WTC11 (cell line): ENCODE data around the gene RGS19. TPM values are rescaled to one million over a fixed set of nuclear protein-coding genes. Genes with fewer than 3 reads are reported as not detected.

Source experiments
- ATAC-seq: fragments of 200-7000 bp; cut with Tn5 transposase; 2 replicates; pipeline ENCODE4 v1.10.0; 2021; ENCODE audit warnings: mild to moderate bottlenecking, moderate library complexity
- CTCF ChIA-PET: fragments of 300-600 bp; sonication (Branson Sonifier 250); formaldehyde crosslinking; loops from one replicate; lab custom pipeline; 2021; ENCODE audit warnings: antibody characterized with exemption; lab: Charles Lee
- POLR2A ChIA-PET: fragments of 350-600 bp; sonication (Branson Sonifier 250); formaldehyde crosslinking; loops from one replicate; lab custom pipeline; 2021; ENCODE audit warnings: antibody characterized with exemption; lab: Charles Lee
- DNase-seq: peaks from one replicate; pipeline ENCODE4 v3.0.0; 2021; ENCODE audit warnings: low spot score
- H3K27ac Mint-ChIP-seq: 2 replicates; pipeline ENCODE4 v1.8.0; 2021; ENCODE audit warnings: mixed read lengths
- H3K27me3 Mint-ChIP-seq: 2 replicates; pipeline ENCODE4 v1.8.0; 2021; ENCODE audit warnings: low read depth, mild to moderate bottlenecking, moderate library complexity, mixed read lengths
- H3K36me3 Mint-ChIP-seq: 2 replicates; pipeline ENCODE4 v1.8.0; 2021; ENCODE audit warnings: mixed read lengths
- H3K4me1 Mint-ChIP-seq: 2 replicates; pipeline ENCODE4 v1.8.0; 2022; ENCODE audit warnings: mixed read lengths
- H3K4me3 Mint-ChIP-seq: 2 replicates; pipeline ENCODE4 v1.8.0; 2021; ENCODE audit warnings: mild to moderate bottlenecking, moderate library complexity, mixed read lengths
- H3K9me3 Mint-ChIP-seq: 2 replicates; pipeline ENCODE4 v1.8.0; 2021; ENCODE audit warnings: mixed read lengths
- AR ChIP-seq: fragments of 250-450 bp; sonication (Bioruptor Pico); IDR thresholded peaks from 2 replicates; pipeline ENCODE4 v1.9.0; 2021; ENCODE audit warnings: mild to moderate bottlenecking
- CBFB ChIP-seq: sonication (generic); formaldehyde crosslinking; IDR thresholded peaks from 2 replicates; pipeline ENCODE4 v1.8.1; 2022; ENCODE audit warnings: mild to moderate bottlenecking, low read depth, missing genetic modification reagents
- CREM ChIP-seq: sonication (generic); formaldehyde crosslinking; IDR thresholded peaks from 2 replicates; pipeline ENCODE4 v1.8.1; 2022; ENCODE audit warnings: mild to moderate bottlenecking, missing genetic modification reagents, moderate library complexity
- ETV6 ChIP-seq: sonication (generic); formaldehyde crosslinking; IDR thresholded peaks from 2 replicates; pipeline ENCODE4 v1.8.1; 2022; ENCODE audit warnings: mild to moderate bottlenecking, missing genetic modification reagents
- IRF2 ChIP-seq: sonication (generic); formaldehyde crosslinking; IDR thresholded peaks from 2 replicates; pipeline ENCODE4 v1.8.0; 2022; ENCODE audit warnings: low read depth, missing genetic modification reagents, borderline replicate concordance
- JUN ChIP-seq: sonication (generic); formaldehyde crosslinking; IDR thresholded peaks from 2 replicates; pipeline ENCODE4 v1.8.0; 2023; ENCODE audit warnings: mild to moderate bottlenecking, missing genetic modification reagents
- NR1H2 ChIP-seq: sonication (generic); formaldehyde crosslinking; IDR thresholded peaks from 2 replicates; pipeline ENCODE4 v1.9.0; 2021; ENCODE audit warnings: mild to moderate bottlenecking, moderate library complexity, missing genetic modification reagents
- NR3C1 ChIP-seq: sonication (generic); formaldehyde crosslinking; conservative IDR thresholded peaks from 2 replicates; pipeline ENCODE4 v1.8.1; 2023; ENCODE audit warnings: low read depth, mild to moderate bottlenecking, missing genetic modification reagents
- SMAD3 ChIP-seq: sonication (generic); formaldehyde crosslinking; IDR thresholded peaks from 2 replicates; pipeline ENCODE4 v1.8.0; 2022; ENCODE audit warnings: missing genetic modification reagents, mild to moderate bottlenecking, borderline replicate concordance
- USF2 ChIP-seq: sonication (generic); formaldehyde crosslinking; IDR thresholded peaks from 2 replicates; pipeline ENCODE4 v1.8.1; 2023; ENCODE audit warnings: mild to moderate bottlenecking, missing genetic modification reagents, moderate library complexity
- ZBTB21 ChIP-seq: sonication (generic); formaldehyde crosslinking; IDR thresholded peaks from 2 replicates; pipeline ENCODE4 v1.8.1; 2023; ENCODE audit warnings: mild to moderate bottlenecking, missing genetic modification reagents, borderline replicate concordance
- ZNF121 ChIP-seq: sonication (generic); formaldehyde crosslinking; IDR thresholded peaks from 2 replicates; pipeline ENCODE4 v1.8.0; 2023; ENCODE audit warnings: missing genetic modification reagents
- ZNF219 ChIP-seq: sonication (generic); formaldehyde crosslinking; IDR thresholded peaks from 2 replicates; pipeline ENCODE4 v1.8.0; 2023; ENCODE audit warnings: missing genetic modification reagents, mild to moderate bottlenecking, borderline replicate concordance
- ZNF423 ChIP-seq: fragments of 250-450 bp; sonication (Bioruptor Pico); IDR thresholded peaks from 2 replicates; pipeline ENCODE4 v2.1.2; 2022; ENCODE audit warnings: mild to moderate bottlenecking, moderate library complexity
- ZNF425 ChIP-seq: fragments of 250-450 bp; sonication (Bioruptor Pico); conservative IDR thresholded peaks from 2 replicates; pipeline ENCODE4 v1.9.0; 2021; ENCODE audit warnings: mild to moderate bottlenecking
- total RNA-seq: library from RNA; stranded (reverse); gene quantifications from 3 replicates; pipeline ENCODE4 v1.2.3, GENCODE V29; 2021
- TF ChIP-seq, protein P1 (sequence below): sonication (generic); formaldehyde crosslinking; IDR thresholded peaks from 2 replicates; pipeline ENCODE4 v1.8.1; 2023; ENCODE audit warnings: mild to moderate bottlenecking, missing genetic modification reagents
- TF ChIP-seq, protein P2 (sequence below): sonication (generic); formaldehyde crosslinking; IDR thresholded peaks from 2 replicates; pipeline ENCODE4 v1.8.0; 2023; ENCODE audit warnings: missing genetic modification reagents, mild to moderate bottlenecking, borderline replicate concordance
- TF ChIP-seq, protein P3 (sequence below): fragments of 250-450 bp; sonication (Bioruptor Pico); IDR thresholded peaks from 2 replicates; pipeline ENCODE4 v1.9.0; 2021; ENCODE audit warnings: mild to moderate bottlenecking, borderline replicate concordance

The RGS19 gene
- total RNA-seq, 1 experiment from 2014 or later, result 13.8 TPM

DNA sequence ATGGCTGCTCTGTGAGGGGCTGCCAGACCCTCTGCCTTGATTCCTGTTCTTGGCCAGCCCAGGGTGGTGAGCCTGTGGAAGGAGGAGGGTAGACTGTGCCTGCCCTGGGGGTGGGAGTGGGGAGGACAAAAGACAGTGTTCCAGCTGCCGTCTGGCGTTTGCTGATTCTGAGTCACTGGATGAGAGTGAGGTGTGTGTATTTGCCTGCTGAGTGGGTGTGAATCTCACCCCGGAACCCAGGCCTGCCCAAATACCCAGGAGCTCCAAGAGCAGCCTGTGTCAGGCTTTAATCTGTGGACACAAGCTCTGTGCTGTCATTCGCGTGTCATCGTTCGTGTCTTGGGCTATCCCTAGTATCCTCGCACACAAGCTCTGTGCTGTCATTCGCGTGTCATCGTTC lies 7.5 kb upstream of the RGS19 start:
- Mint-ChIP-seq H3K9me3 (0 out of 2 replicates have a peak, but pooled peaks cover 3% of the 10 kb centered on the region), H3K27me3 (peaks cover 43% of the 10 kb centered on the region), H3K27ac (no peak overlapping the region), H3K36me3 (no peaks in the 10 kb centered on the region), H3K4me1 (peaks cover 17% of the 10 kb centered on the region), H3K4me3 (no peak overlapping the region)
- CTCF ChIA-PET, result interaction anchor here (2.3 to 5.6 kb wide), 2 partner anchors 14 to 34 kb away, joined by 8 to 77 read pairs; no protein-coding TSS in a partner anchor
- TF ChIP-seq, protein P1, sequence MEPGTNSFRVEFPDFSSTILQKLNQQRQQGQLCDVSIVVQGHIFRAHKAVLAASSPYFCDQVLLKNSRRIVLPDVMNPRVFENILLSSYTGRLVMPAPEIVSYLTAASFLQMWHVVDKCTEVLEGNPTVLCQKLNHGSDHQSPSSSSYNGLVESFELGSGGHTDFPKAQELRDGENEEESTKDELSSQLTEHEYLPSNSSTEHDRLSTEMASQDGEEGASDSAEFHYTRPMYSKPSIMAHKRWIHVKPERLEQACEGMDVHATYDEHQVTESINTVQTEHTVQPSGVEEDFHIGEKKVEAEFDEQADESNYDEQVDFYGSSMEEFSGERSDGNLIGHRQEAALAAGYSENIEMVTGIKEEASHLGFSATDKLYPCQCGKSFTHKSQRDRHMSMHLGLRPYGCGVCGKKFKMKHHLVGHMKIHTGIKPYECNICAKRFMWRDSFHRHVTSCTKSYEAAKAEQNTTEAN (CRISPR knock-in tag), result no peak
- TF ChIP-seq CBFB (CRISPR knock-in tag), result no peak
- TF ChIP-seq NR1H2, result no peak
- TF ChIP-seq ZNF425 (CRISPR knock-in tag), result no peak
- TF ChIP-seq AR (CRISPR knock-in tag), result no peak
- TF ChIP-seq, protein P2, sequence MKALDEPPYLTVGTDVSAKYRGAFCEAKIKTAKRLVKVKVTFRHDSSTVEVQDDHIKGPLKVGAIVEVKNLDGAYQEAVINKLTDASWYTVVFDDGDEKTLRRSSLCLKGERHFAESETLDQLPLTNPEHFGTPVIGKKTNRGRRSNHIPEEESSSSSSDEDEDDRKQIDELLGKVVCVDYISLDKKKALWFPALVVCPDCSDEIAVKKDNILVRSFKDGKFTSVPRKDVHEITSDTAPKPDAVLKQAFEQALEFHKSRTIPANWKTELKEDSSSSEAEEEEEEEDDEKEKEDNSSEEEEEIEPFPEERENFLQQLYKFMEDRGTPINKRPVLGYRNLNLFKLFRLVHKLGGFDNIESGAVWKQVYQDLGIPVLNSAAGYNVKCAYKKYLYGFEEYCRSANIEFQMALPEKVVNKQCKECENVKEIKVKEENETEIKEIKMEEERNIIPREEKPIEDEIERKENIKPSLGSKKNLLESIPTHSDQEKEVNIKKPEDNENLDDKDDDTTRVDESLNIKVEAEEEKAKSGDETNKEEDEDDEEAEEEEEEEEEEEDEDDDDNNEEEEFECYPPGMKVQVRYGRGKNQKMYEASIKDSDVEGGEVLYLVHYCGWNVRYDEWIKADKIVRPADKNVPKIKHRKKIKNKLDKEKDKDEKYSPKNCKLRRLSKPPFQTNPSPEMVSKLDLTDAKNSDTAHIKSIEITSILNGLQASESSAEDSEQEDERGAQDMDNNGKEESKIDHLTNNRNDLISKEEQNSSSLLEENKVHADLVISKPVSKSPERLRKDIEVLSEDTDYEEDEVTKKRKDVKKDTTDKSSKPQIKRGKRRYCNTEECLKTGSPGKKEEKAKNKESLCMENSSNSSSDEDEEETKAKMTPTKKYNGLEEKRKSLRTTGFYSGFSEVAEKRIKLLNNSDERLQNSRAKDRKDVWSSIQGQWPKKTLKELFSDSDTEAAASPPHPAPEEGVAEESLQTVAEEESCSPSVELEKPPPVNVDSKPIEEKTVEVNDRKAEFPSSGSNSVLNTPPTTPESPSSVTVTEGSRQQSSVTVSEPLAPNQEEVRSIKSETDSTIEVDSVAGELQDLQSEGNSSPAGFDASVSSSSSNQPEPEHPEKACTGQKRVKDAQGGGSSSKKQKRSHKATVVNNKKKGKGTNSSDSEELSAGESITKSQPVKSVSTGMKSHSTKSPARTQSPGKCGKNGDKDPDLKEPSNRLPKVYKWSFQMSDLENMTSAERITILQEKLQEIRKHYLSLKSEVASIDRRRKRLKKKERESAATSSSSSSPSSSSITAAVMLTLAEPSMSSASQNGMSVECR (CRISPR knock-in tag), result no peak
- no peak for TF ChIP-seq CREM (CRISPR knock-in tag)
- TF ChIP-seq ETV6, result no peak
- no peak for TF ChIP-seq SMAD3
- TF ChIP-seq ZNF121 (CRISPR knock-in tag), result no peak
- TF ChIP-seq USF2 (CRISPR knock-in tag), result no peak
- no peak for TF ChIP-seq JUN (CRISPR knock-in tag)
- no peak for TF ChIP-seq NR3C1 (CRISPR knock-in tag)
- TF ChIP-seq ZNF219 (CRISPR knock-in tag), result no peak
- TF ChIP-seq, protein P3, sequence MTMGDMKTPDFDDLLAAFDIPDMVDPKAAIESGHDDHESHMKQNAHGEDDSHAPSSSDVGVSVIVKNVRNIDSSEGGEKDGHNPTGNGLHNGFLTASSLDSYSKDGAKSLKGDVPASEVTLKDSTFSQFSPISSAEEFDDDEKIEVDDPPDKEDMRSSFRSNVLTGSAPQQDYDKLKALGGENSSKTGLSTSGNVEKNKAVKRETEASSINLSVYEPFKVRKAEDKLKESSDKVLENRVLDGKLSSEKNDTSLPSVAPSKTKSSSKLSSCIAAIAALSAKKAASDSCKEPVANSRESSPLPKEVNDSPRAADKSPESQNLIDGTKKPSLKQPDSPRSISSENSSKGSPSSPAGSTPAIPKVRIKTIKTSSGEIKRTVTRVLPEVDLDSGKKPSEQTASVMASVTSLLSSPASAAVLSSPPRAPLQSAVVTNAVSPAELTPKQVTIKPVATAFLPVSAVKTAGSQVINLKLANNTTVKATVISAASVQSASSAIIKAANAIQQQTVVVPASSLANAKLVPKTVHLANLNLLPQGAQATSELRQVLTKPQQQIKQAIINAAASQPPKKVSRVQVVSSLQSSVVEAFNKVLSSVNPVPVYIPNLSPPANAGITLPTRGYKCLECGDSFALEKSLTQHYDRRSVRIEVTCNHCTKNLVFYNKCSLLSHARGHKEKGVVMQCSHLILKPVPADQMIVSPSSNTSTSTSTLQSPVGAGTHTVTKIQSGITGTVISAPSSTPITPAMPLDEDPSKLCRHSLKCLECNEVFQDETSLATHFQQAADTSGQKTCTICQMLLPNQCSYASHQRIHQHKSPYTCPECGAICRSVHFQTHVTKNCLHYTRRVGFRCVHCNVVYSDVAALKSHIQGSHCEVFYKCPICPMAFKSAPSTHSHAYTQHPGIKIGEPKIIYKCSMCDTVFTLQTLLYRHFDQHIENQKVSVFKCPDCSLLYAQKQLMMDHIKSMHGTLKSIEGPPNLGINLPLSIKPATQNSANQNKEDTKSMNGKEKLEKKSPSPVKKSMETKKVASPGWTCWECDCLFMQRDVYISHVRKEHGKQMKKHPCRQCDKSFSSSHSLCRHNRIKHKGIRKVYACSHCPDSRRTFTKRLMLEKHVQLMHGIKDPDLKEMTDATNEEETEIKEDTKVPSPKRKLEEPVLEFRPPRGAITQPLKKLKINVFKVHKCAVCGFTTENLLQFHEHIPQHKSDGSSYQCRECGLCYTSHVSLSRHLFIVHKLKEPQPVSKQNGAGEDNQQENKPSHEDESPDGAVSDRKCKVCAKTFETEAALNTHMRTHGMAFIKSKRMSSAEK (CRISPR knock-in tag), result no peak
- TF ChIP-seq IRF2 (CRISPR knock-in tag), result no peak
- TF ChIP-seq ZBTB21 (CRISPR knock-in tag), result no peak
- no peak for TF ChIP-seq ZNF423 (CRISPR knock-in tag)
- no peak for ATAC-seq
- POLR2A ChIA-PET, result no interaction called here
- DNase-seq, result no peak
